HepG2 (cell line): ENCODE measurements around the gene PDC. TPM values are rescaled to one million over a fixed set of nuclear protein-coding genes. Genes with fewer than 3 reads are reported as not detected.

Source experiments
- ATAC-seq: fragments of 200-7000 bp; cut with Tn5 transposase; 3 replicates; pipeline ENCODE4 v1.9.1; 2020; ENCODE audit warnings: mild to moderate bottlenecking, moderate library complexity
- Bru-seq: library from RNA; stranded (reverse); fragments of 400-500 nt; gene quantifications from one replicate; lab custom pipeline; 2021; lab: Mats Ljungman, UMichigan
- BruChase-seq, 2 experiments: library from RNA; stranded (reverse); fragments of 400-500 nt; gene quantifications; one replicate each; lab custom pipeline; 2021; lab: Mats Ljungman, UMichigan
- BruUV-seq: library from RNA; stranded (reverse); fragments of 400-500 nt; replicated peaks from 2 replicates; lab custom pipeline; 2021; lab: Mats Ljungman, UMichigan
- CTCF ChIA-PET: fragments of 300-600 bp; formaldehyde crosslinking; extraction: SDS; loops from one replicate; lab custom pipeline; 2021; ENCODE audit warnings: low total read pairs, inconsistent platforms, low intra/inter-chr PET ratio; lab: Yijun Ruan, JAX
- POLR2A ChIA-PET: fragments of 350-600 bp; sonication (Branson Sonifier 250); formaldehyde crosslinking; loops from one replicate; lab custom pipeline; 2020; ENCODE audit warnings: antibody characterized with exemption, inconsistent platforms; lab: Yijun Ruan, JAX
- DNase-seq: peaks from one replicate; pipeline ENCODE4 v3.0.0-alpha.2; 2015; ENCODE audit warnings: low spot score
- FAIRE-seq: peaks from 3 replicates; lab custom pipeline; 2011; peaks lifted over from hg19 to GRCh38; lab: Jason Lieb, UNC
- H2AFZ ChIP-seq: one replicate; pipeline ENCODE4 v1.6.1; 2011; ENCODE audit warnings: low read length, inconsistent platforms
- H3K27ac ChIP-seq: fragments of 300-600 bp; 3 replicates; pipeline ENCODE4 v1.8.0; 2011; ENCODE audit warnings: mixed run types, mild to moderate bottlenecking, mixed read lengths, low read length, inconsistent platforms; ENCODE audit not compliant: insufficient read depth; ENCODE audit errors: extremely low read length
- H3K27me3 ChIP-seq, 2 experiments: fragments of 200-600 bp in 1 of 2; 2 replicates in 1 of 2; 3 replicates in 1 of 2; pipeline versions ENCODE4 v1.6.0 to v1.8.0; 2011; ENCODE audit warnings: low read length in 2 of 2, mild to moderate bottlenecking in 2 of 2, moderate library complexity in 2 of 2, inconsistent platforms in 1 of 2; ENCODE audit not compliant: insufficient read depth in 2 of 2, control insufficient read depth in 1 of 2
- H3K36me3 ChIP-seq, 2 experiments: fragments of 200-600 bp in 1 of 2; replicated peaks in 1 of 2; 2 replicates in 1 of 2; 3 replicates in 1 of 2; pipeline versions ENCODE4 v1.5.1 to v1.8.0; 2011; ENCODE audit warnings: low read length in 2 of 2, inconsistent platforms in 1 of 2; ENCODE audit not compliant: insufficient read depth in 2 of 2, control insufficient read depth in 1 of 2
- H3K4me1 ChIP-seq: 2 replicates; pipeline ENCODE4 v1.5.1; 2012; ENCODE audit warnings: low read length, inconsistent platforms; ENCODE audit not compliant: insufficient read depth
- H3K4me2 ChIP-seq: 2 replicates; pipeline ENCODE4 v1.6.0; 2011; ENCODE audit warnings: low read depth, low read length, inconsistent platforms
- H3K4me3 ChIP-seq, 3 experiments: fragments of 200-600 bp in 1 of 3; sonication (generic), shearing (Covaris generic) in 1 of 3; replicated peaks in 1 of 3; 2 replicates each; pipeline ENCODE4 v1.5.1; 2011 to 2016; ENCODE audit warnings: low read length in 3 of 3, inconsistent platforms in 2 of 3, low read depth in 2 of 3, mild to moderate bottlenecking in 2 of 3, control low read depth in 1 of 3, mixed read lengths in 1 of 3; ENCODE audit not compliant: insufficient read depth in 1 of 3
- H3K79me2 ChIP-seq: one replicate; pipeline ENCODE4 v1.6.1; 2011; ENCODE audit warnings: low read length, inconsistent platforms; ENCODE audit not compliant: insufficient read depth
- H3K9ac ChIP-seq: 2 replicates; pipeline ENCODE4 v1.6.0; 2011; ENCODE audit warnings: mild to moderate bottlenecking, low read depth, low read length, inconsistent platforms; ENCODE audit not compliant: insufficient read depth
- H3K9me3 ChIP-seq: 2 replicates; pipeline ENCODE4 v1.5.1; 2012; ENCODE audit warnings: mild to moderate bottlenecking, low read length
- H4K20me1 ChIP-seq: 2 replicates; pipeline ENCODE4 v1.6.0; 2011; ENCODE audit warnings: inconsistent platforms, mild to moderate bottlenecking, low read length, moderate library complexity; ENCODE audit not compliant: insufficient read depth
- ADNP ChIP-seq: sonication (generic); formaldehyde crosslinking; IDR thresholded peaks from 2 replicates; pipeline ENCODE4 v1.4.0; 2020; ENCODE audit warnings: missing genetic modification reagents
- AGO1 ChIP-seq: fragments of 200-400 bp; formaldehyde crosslinking; IDR thresholded peaks from 2 replicates; pipeline ENCODE4 v1.6.1; 2017; ENCODE audit warnings: mild to moderate bottlenecking, low read depth, low read length, moderate library complexity; ENCODE audit not compliant: poor library complexity, severe bottlenecking
- ARHGAP35 ChIP-seq: sonication (generic); formaldehyde crosslinking; IDR thresholded peaks from 2 replicates; pipeline ENCODE4 v1.9.0; 2022; ENCODE audit warnings: mild to moderate bottlenecking, inconsistent platforms, moderate library complexity, missing genetic modification reagents, borderline replicate concordance
- GATAD1 ChIP-seq: IDR thresholded peaks from 2 replicates; pipeline ENCODE4 v1.6.1; 2016; ENCODE audit warnings: missing genetic modification reagents, missing compliant biosample characterization
- GLI4 ChIP-seq: sonication (generic); formaldehyde crosslinking; IDR thresholded peaks from 2 replicates; pipeline ENCODE4 v1.5.1; 2020; ENCODE audit warnings: missing genetic modification reagents, mild to moderate bottlenecking, moderate library complexity, borderline replicate concordance
- ISX ChIP-seq: sonication (generic); formaldehyde crosslinking; conservative IDR thresholded peaks from 2 replicates; pipeline ENCODE4 v1.5.0; 2020; ENCODE audit warnings: missing genetic modification reagents
- KLF12 ChIP-seq: sonication (generic); formaldehyde crosslinking; IDR thresholded peaks from 2 replicates; pipeline ENCODE4 v1.4.0; 2020; ENCODE audit warnings: missing genetic modification reagents, borderline replicate concordance
- MED1 ChIP-seq: sonication (generic); formaldehyde crosslinking; IDR thresholded peaks from 2 replicates; pipeline ENCODE4 v1.4.0; 2020; ENCODE audit warnings: missing genetic modification reagents
- MTA3 ChIP-seq: sonication (generic); formaldehyde crosslinking; IDR thresholded peaks from 2 replicates; pipeline ENCODE4 v1.4.0; 2020; ENCODE audit warnings: missing genetic modification reagents
- NR2C2 ChIP-seq: sonication (generic); formaldehyde crosslinking; IDR thresholded peaks from 2 replicates; pipeline ENCODE4 v1.4.0; 2020; ENCODE audit warnings: missing genetic modification reagents, mild to moderate bottlenecking, moderate library complexity, borderline replicate concordance
- POLR2G ChIP-seq: fragments of 200-400 bp; formaldehyde crosslinking; IDR thresholded peaks from 2 replicates; pipeline ENCODE4 v1.6.1; 2018; ENCODE audit warnings: mild to moderate bottlenecking, low read depth, low read length, moderate library complexity
- RFXAP ChIP-seq: sonication (generic); formaldehyde crosslinking; IDR thresholded peaks from 2 replicates; pipeline ENCODE4 v1.4.0; 2020; ENCODE audit warnings: missing genetic modification reagents, borderline replicate concordance
- ZBTB20 ChIP-seq: sonication (generic); formaldehyde crosslinking; IDR thresholded peaks from 2 replicates; pipeline ENCODE4 v1.8.1; 2023; ENCODE audit warnings: missing genetic modification reagents, low read depth, mild to moderate bottlenecking, borderline replicate concordance
- ZNF790 ChIP-seq: sonication (generic); formaldehyde crosslinking; IDR thresholded peaks from 2 replicates; pipeline ENCODE4 v1.8.0; 2022; ENCODE audit warnings: missing genetic modification reagents, mild to moderate bottlenecking, borderline replicate concordance
- ZNF816 ChIP-seq: sonication (generic); formaldehyde crosslinking; IDR thresholded peaks from 2 replicates; pipeline ENCODE4 v1.8.0; 2022; ENCODE audit warnings: missing genetic modification reagents, mild to moderate bottlenecking, borderline replicate concordance
- WGBS: methylation state at CpG from one replicate; pipeline ENCODE4 v1.1.6; 2017; ENCODE audit warnings: low lambda C conversion rate; 5-methylcytosine and 5-hydroxymethylcytosine counted together
- in situ Hi-C: cut with HindIII; loops from 2 replicates; pipeline ENCODE4 v1.10.0; 2017; ENCODE audit warnings: low pct_unique_long_range_greater_than_20kb; ENCODE audit not compliant: extremely low pct_ligation_motif_present
- intact Hi-C: fragments of 100-400 bp; cut with micrococcal nuclease; formaldehyde crosslinking; loops from one replicate; pipeline ENCODE4 v1.10.0; 2022; ENCODE audit not compliant: unreplicated experiment
- long read RNA-seq, 2 experiments: library from RNA in 1 of 2; library from polyadenylated mRNA in 1 of 2; stranded (forward) in 1 of 2; unstranded in 1 of 2; transcript quantifications; one replicate each; pipeline ENCODE4 v2.0.0, GENCODE V29; 2019 to 2022
- polyA minus RNA-seq, 3 experiments: library from RNA; depleted of rRNA, polyadenylated mRNA; stranded (reverse); fragments of >200 nt; gene quantifications; 2 replicates each; pipeline ENCODE4 v1.2.3, GENCODE V29; 2011; ENCODE audit warnings: low replicate concordance in 1 of 3
- polyA plus RNA-seq, 8 experiments: library from polyadenylated mRNA; depleted of rRNA in 3 of 8; stranded (reverse) in 7 of 8; unstranded in 1 of 8; fragments of >200 nt; fragmentation: Illumina TruSeq in 4 of 8; extraction: Trizol in 4 of 8; gene quantifications; 2 replicates each; pipeline versions ENCODE4 v1.2.1 to v1.2.3, GENCODE V29; 2011 to 2016; ENCODE audit warnings: low read depth in 4 of 8, missing spikeins in 1 of 8, mixed read lengths in 1 of 8; ENCODE audit not compliant: insufficient read depth in 1 of 8
- total RNA-seq, 5 experiments: library from RNA; depleted of rRNA; stranded (reverse); fragments of >200 nt; fragmentation: Illumina TruSeq; extraction: Trizol; gene quantifications; 2 replicates each; pipeline ENCODE4 v1.2.3, GENCODE V29; 2016; ENCODE audit warnings: low read depth in 1 of 5
- TF ChIP-seq, protein P1 (sequence below): sonication (generic); formaldehyde crosslinking; IDR thresholded peaks from 2 replicates; pipeline ENCODE4 v1.5.0; 2020; ENCODE audit warnings: missing genetic modification reagents
- TF ChIP-seq, protein P2 (sequence below): sonication (generic); formaldehyde crosslinking; IDR thresholded peaks from 2 replicates; pipeline ENCODE4 v1.5.0; 2020; ENCODE audit warnings: mild to moderate bottlenecking, missing genetic modification reagents
- TF ChIP-seq, protein P3 (sequence below): sonication (generic); formaldehyde crosslinking; IDR thresholded peaks from 2 replicates; pipeline ENCODE4 v1.8.0; 2022; ENCODE audit warnings: mild to moderate bottlenecking, missing genetic modification reagents, moderate library complexity

Gene PDC
- total RNA-seq (2016; rRNA removed; fragmentation: Illumina TruSeq; extraction: Trizol) (not detected in 2 replicates), polyA plus RNA-seq (2011; rRNA removed) (not detected in 2 replicates), polyA minus RNA-seq (2011; rRNA and poly(A)+ RNA removed; ENCODE audit: low replicate concordance) (not detected in 2 replicates), Bru-seq, nascent RNA (not detected), BruChase-seq, experiment 1, labeled RNA remaining after a 6-hour chase (not detected), BruChase-seq, experiment 2, labeled RNA remaining after a 2-hour chase (not detected)
- not detected in 2 replicates for total RNA-seq (2016; cell fraction: cytosol; rRNA removed; fragmentation: Illumina TruSeq; extraction: Trizol; ENCODE audit: low read depth)
- total RNA-seq (2016; cell fraction: insoluble cytoplasmic fraction; rRNA removed; fragmentation: Illumina TruSeq; extraction: Trizol): not detected in 2 replicates
- total RNA-seq (2016; cell fraction: membrane; rRNA removed; fragmentation: Illumina TruSeq; extraction: Trizol): not detected in 2 replicates
- total RNA-seq (2016; cell fraction: nucleus; rRNA removed; fragmentation: Illumina TruSeq; extraction: Trizol): not detected in 2 replicates
- not detected in 2 replicates for polyA plus RNA-seq (2011; cell fraction: cytosol; rRNA removed)
- not detected in 2 replicates for polyA plus RNA-seq (2011; cell fraction: nucleus; rRNA removed)
- not detected in 2 replicates for polyA plus RNA-seq (2012)
- not detected in 2 replicates for polyA plus RNA-seq (2016; cell fraction: cytosol; fragmentation: Illumina TruSeq; extraction: Trizol; ENCODE audit: low read depth)
- polyA plus RNA-seq (2016; cell fraction: insoluble cytoplasmic fraction; fragmentation: Illumina TruSeq; extraction: Trizol; ENCODE audit: low read depth): not detected in 2 replicates
- polyA plus RNA-seq (2016; cell fraction: membrane; fragmentation: Illumina TruSeq; extraction: Trizol; ENCODE audit: low read depth): not detected in 2 replicates
- polyA plus RNA-seq (2016; cell fraction: nucleus; fragmentation: Illumina TruSeq; extraction: Trizol; ENCODE audit: insufficient read depth, low read depth): not detected in 2 replicates
- polyA minus RNA-seq (2011; cell fraction: cytosol; rRNA and poly(A)+ RNA removed): not detected in 2 replicates
- polyA minus RNA-seq (2011; cell fraction: nucleus; rRNA and poly(A)+ RNA removed): not detected in 2 replicates
- long read RNA-seq, experiment 1: 0 reads
- long read RNA-seq, experiment 2: 0 reads

DNA sequence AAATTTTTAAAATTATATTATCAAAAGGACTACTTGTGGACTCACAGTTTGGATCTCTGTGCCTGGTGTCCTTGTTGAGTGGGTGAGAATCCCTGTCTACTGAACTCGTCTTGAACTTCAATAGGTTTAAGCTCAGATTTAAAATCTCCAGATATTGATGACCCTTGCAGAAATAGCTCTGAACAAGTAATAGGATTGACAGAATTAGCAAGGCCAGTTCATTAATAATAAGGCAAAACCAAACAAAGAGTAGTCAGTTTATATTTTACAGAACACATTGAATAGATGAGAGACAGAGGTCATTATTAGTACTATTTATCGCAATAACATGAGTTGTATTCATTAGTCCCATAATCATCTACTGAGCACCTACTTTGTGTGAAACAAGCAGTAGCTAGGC lies at the start of gene PDC:
Gene PDC (minus strand): TSS at position 101 of the 400 bp plus-strand sequence. CDS start 11,655 bp downstream, outside the sequence.
- FAIRE-seq (no peak), ATAC-seq (no peak)
- no peak for TF ChIP-seq POLR2G
- TF ChIP-seq, protein P1, sequence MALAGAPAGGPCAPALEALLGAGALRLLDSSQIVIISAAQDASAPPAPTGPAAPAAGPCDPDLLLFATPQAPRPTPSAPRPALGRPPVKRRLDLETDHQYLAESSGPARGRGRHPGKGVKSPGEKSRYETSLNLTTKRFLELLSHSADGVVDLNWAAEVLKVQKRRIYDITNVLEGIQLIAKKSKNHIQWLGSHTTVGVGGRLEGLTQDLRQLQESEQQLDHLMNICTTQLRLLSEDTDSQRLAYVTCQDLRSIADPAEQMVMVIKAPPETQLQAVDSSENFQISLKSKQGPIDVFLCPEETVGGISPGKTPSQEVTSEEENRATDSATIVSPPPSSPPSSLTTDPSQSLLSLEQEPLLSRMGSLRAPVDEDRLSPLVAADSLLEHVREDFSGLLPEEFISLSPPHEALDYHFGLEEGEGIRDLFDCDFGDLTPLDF: no peak
- TF ChIP-seq, protein P2, sequence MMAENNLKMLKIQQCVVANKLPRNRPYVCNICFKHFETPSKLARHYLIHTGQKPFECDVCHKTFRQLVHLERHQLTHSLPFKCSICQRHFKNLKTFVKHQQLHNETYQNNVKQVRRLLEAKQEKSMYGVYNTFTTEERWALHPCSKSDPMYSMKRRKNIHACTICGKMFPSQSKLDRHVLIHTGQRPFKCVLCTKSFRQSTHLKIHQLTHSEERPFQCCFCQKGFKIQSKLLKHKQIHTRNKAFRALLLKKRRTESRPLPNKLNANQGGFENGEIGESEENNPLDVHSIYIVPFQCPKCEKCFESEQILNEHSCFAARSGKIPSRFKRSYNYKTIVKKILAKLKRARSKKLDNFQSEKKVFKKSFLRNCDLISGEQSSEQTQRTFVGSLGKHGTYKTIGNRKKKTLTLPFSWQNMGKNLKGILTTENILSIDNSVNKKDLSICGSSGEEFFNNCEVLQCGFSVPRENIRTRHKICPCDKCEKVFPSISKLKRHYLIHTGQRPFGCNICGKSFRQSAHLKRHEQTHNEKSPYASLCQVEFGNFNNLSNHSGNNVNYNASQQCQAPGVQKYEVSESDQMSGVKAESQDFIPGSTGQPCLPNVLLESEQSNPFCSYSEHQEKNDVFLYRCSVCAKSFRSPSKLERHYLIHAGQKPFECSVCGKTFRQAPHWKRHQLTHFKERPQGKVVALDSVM (CRISPR knock-in tag): no peak
- no peak for TF ChIP-seq RFXAP (CRISPR knock-in tag)
- TF ChIP-seq MED1 (CRISPR knock-in tag): no peak
- TF ChIP-seq GLI4: no peak
- TF ChIP-seq ADNP (CRISPR knock-in tag): no peak
- no peak for TF ChIP-seq ARHGAP35 (CRISPR knock-in tag)
- TF ChIP-seq ZNF816 (CRISPR knock-in tag): no peak
- no peak for TF ChIP-seq ZNF790 (CRISPR knock-in tag)
- no peak for TF ChIP-seq MTA3 (CRISPR knock-in tag)
- TF ChIP-seq ISX (CRISPR knock-in tag): no peak
- no peak for TF ChIP-seq KLF12 (CRISPR knock-in tag)
- TF ChIP-seq GATAD1 (CRISPR knock-in tag): no peak
- no peak for TF ChIP-seq NR2C2
- TF ChIP-seq ZBTB20 (CRISPR knock-in tag): no peak
- no peak for TF ChIP-seq AGO1
- TF ChIP-seq, protein P3, sequence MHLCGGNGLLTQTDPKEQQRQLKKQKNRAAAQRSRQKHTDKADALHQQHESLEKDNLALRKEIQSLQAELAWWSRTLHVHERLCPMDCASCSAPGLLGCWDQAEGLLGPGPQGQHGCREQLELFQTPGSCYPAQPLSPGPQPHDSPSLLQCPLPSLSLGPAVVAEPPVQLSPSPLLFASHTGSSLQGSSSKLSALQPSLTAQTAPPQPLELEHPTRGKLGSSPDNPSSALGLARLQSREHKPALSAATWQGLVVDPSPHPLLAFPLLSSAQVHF (CRISPR knock-in tag): no peak

More for the DNA sequence above, at the start of gene PDC:
- Histone ChIP-seq H3K4me2 (no peak within 1 kb of the TSS), H4K20me1 (no peaks in the 10 kb centered on the region), H3K4me1 (no peaks in the 10 kb centered on the region), H2AFZ (no peak within 1 kb of the TSS), H3K9ac (no peak within 1 kb of the TSS), H3K36me3 (no peaks in the 10 kb centered on the region), H3K79me2 (no peaks in the 10 kb centered on the region), H3K27ac (no peak within 1 kb of the TSS), H3K27me3 (no peaks in the 10 kb centered on the region), H3K4me3 (no peak within 1 kb of the TSS), H3K9me3 (no peaks in the 10 kb centered on the region)
- POLR2A ChIA-PET: no interaction called here
- CTCF ChIA-PET: no interaction called here
- in situ Hi-C loops: no loop called here
- 21% methylated on average over 2 of the region's 2 CpGs for WGBS
- intact Hi-C loops: no loop called here
- BruUV-seq: no TSS peak
- DNase-seq: no peak
